HT1080 (cell line): ENCODE data around the gene HOXA6. TPM values are rescaled to one million over a fixed set of nuclear protein-coding genes. Genes with fewer than 3 reads are reported as not detected.

Experiments used
- DNase-seq: peaks from one replicate; pipeline ENCODE4 v3.0.0-alpha.2; 2015; ENCODE audit warnings: low read depth
- total RNA-seq: library from RNA; depleted of rRNA; stranded (reverse); fragments of >200 nt; shearing (Covaris generic); gene quantifications from 2 replicates; pipeline ENCODE4 v1.2.3, GENCODE V29; 2014

The HOXA6 gene
- total RNA-seq, 1 experiment from 2014 or later: 3.6 TPM

DNA sequence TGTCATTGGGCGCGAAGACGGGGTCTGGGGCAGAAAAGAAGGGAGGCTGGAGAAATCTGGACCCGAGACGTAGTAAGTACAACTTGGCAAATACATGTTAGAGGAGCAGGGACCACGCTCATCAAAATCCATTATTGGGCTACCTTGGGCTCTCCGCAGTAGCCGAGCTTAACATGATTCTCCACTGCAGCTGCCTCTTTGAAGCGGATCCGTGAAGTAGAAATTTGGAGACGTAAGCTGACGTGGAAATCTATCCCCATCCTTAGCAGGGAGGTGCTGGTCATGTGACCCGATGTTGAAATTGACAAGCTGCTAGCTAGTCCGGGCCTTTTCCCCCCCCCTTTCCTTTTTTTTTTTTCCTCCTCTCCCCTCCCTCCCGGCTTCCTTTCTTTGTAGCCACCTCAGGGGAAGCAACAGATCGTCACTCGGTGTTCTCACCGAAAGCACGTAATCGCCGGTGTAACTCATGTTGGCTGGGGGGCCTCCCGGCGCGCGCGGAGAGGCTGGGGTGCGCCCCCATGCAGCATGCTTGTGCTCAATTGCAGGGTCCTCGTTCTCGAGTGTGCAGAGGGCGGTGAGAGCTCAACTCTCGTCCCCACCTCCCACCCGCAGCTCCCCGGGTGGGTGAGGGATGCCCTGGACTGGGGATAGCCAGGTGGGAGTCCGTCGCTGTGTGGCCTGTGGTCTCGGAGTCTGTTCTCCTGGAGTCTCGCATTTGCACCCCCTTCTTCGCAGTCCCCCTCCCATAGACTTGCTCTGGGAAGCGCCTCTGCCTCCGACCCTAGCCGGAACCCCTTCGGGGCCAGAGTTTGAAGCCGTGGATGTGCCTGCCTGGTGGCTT is 37.7 kb upstream of the HOXA6 start, which contains the start of gene HOXA11:
Gene HOXA11 (minus strand): TSS at position 220 of the 841 bp plus-strand sequence. CDS start 88 bp downstream, at position 132.
- DNase-seq: no peak

DNA sequence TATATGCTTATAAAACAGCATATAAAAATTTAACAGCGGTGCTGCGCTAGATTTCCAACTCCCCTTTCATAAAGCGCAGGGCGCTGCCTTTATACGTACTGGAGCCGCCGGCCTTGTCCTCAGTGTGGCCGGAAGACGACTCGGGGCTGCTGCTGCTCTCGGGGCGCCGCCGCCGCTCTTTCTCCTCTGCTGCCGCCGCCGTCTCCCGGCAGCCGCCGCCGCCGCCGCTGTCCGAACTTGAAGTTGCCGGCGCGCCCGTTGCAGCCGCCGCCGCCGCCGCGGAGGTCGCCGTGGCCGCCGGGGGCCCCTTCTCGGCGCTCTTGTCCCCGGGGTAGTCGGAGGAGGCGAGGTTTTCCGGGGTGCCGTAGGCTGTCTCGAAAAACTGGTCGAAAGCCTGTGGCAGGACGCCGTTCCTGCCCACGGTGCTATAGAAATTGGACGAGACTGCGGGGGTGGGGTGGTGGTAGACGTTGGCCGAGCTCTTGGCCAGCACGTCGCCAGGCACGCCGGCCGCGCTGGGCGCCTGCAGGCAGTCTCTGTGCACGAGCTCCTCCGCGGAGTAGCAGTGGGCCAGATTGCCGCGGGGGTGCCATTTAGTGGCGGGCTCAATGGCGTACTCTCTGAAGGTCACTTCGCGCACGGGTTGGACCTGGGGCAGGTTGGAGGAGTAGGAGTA is 36.9 kb upstream of the HOXA6 start:
- DNase-seq: no peak

- DNase-seq: no peak
Observed at GRCh38 chr7:27183682-27184336, 36.2 kb upstream of the HOXA6 start.

DNA sequence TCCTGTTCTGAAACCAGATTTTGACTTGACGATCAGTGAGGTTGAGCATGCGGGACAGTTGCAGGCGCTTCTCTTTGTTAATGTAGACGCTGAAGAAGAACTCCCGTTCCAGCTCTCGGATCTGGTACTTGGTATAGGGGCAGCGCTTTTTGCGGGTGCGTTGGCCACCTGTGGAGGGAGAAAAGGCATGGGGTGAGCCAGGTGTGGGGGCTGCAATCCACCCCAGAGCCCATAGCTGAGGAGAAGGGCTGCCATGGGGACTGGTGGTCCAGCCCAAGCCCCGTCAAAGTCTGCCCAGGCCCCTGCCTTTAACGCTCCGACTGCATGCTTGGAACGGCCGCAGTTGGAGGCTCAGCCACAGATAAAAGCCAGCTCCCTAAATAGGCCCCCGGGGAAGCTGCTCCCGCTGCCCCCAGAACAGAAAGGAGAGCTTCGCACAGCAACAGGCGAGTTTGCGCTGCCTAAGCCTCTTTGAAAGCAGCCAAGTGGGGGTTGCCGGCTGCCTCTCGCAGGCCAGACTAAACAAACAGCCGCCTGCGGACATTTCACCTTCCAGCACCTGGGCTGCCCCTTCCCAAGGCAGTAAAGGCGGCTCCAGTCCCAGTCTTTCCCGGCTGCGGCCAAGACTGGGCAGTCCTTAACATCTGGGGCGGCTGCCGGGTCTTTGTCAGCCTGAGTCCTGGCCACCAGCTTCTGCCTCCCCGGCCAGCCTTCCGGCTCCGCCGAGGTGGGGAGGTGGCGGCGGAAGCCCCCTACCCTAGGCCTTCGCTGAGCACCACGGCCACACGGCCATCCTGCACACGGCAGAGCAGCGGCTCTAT is 35.5 kb upstream of the HOXA6 start:
- DNase-seq: no peak

GRCh38 chr7:27182285-27182841 is 34.8 kb upstream of the HOXA6 start:
- DNase-seq: no peak

- DNase-seq: no peak
Observed at GRCh38 chr7:27181795-27182275, 34.3 kb upstream of the HOXA6 start.

GRCh38 chr7:27180431-27181420 is 33.2 kb upstream of the HOXA6 start:
- DNase-seq: no peak

- DNase-seq: no peak
Observed at GRCh38 chr7:27179503-27180430, 32.2 kb upstream of the HOXA6 start.

- no peak for DNase-seq
Observed at GRCh38 chr7:27179030-27179429, 31.5 kb upstream of the HOXA6 start.

GRCh38 chr7:27178366-27178765 is 30.8 kb upstream of the HOXA6 start:
- DNase-seq: no peak

GRCh38 chr7:27177795-27178320 is 30.3 kb upstream of the HOXA6 start:
- no peak for DNase-seq

DNA sequence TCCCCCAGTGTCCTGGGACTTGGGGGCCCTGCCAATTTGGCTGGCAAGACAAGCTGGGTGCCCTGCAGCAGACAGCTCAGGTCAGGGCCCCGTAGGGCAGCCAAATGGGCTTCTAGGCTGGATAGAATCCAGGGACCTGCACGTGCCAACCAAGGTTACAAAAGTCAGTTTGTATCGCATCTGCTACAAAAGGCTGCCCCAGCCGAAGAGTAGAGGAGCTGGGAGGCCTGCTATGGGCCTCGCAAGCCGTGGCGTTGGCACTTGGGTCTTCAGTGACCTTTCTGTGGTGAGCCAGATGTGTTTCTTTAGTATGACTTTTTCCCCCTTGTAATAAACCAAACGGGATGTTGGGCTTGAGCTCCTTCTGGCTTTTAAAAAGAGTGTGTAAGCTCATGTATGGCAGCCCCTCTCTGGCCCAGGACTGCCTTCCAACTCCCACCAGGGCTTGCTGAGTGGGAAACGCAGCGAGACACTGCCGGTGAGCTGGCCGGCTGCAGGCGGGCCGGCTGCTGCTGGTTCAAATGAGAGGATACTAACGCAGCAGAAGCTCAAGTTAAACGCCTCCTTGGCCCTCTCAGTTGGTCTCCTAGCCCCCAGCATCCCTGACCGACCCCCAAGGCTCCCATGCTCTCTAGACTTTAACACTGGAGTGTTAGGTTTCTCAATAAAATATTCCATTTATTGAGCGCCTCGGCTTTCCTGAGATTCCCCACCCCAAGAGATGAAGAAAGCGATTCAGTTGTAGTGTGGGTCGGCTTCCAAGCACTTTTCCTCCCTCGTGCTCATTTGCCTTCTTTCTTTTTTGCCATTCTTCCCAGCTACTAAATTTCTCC is 29.6 kb upstream of the HOXA6 start:
- no peak for DNase-seq

DNA sequence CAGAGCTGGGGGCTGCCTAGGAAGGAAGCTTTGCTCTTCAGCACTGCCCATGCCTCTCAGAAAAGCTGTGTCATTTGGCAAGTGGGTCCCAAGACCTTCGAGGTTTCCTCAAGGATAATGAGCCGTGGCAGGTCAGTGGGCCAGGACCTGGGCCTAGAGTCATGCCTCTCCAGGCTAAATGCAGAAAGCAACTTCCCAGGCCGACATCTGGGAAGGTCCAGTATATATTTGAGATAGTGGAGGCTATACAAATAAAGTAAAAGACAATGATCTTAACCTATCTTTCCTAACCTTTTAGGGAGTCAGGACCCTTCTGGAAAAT is 28.9 kb upstream of the HOXA6 start:
- DNase-seq: no peak

GRCh38 chr7:27175626-27176523 is 28.3 kb upstream of the HOXA6 start:
- no peak for DNase-seq

DNA sequence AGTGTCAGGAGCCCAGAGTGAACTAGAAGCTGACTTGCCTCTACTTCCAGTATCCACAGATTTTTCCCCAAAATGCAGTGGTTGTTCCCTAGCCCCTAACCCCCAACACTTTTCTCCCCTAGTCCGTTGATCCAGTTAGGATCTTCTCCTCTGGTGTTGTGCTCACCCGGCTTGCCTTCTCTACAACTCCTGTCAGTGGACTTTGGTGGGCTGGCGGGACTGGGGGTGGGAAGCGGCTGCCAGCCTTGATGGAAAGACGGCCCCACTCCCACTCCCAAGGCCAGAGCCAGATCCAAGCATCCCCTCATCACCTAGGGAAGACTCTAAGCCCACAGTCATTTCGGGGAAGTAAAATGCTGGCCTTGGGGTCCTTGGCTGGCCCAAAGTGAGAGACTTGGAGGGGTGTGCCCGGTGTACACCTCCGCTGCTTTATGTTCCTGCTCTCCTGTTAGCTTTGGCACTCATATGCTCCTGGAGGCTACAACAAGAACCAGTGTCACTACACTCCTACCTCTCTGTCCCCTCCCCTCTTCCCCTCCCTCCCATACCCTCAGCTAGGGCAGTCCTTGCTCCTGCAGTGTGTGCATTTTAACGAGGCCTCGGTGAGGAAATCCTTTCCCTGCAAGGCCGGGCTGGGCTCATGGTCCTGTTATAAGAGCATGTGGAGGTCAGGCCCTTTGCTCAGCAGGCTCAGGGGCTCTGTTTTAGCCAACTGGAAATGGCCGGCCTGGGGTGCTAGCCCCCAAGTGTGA is 27.5 kb upstream of the HOXA6 start:
- DNase-seq: no peak
